ENCODE measurements around the gene PCNX3. TPM values are rescaled to one million over a fixed set of nuclear protein-coding genes. Genes with fewer than 3 reads are reported as not detected.

The PCNX3 gene
- total RNA-seq, 2 donors from 2014 or later = 48.1 to 57.3 TPM

- Mint-ChIP-seq H3K4me3 (peak within 1 kb of the TSS; percentile 97), H3K27ac (peak within 1 kb of the TSS; percentile 98), H3K4me1 (peaks cover 33% of the 10 kb centered on the region), H3K36me3 (ENCODE audit: low read depth) (peaks cover 11% of the 10 kb centered on the region), H3K27me3 (ENCODE audit: insufficient read depth) (peaks cover 9% of the 10 kb centered on the region), H3K9me3 (no peaks in the 10 kb centered on the region)
- Histone ChIP-seq H3K9ac (ENCODE audit: extremely low read depth, low read length, poor library complexity, severe bottlenecking) (peak within 1 kb of the TSS; percentile 62), H3K4me1 (ENCODE audit: control insufficient read depth, insufficient read depth, low read length) (peaks cover 10% of the 10 kb centered on the region), H3K4me3 (ENCODE audit: low read length) (peak within 1 kb of the TSS; percentile 88), H3K27ac (ENCODE audit: low read depth, low read length) (peak within 1 kb of the TSS; percentile 52), H3K27me3 (ENCODE audit: control insufficient read depth, insufficient read depth, low read length, poor library complexity, severe bottlenecking) (peaks cover 7% of the 10 kb centered on the region), H3K9me3 (ENCODE audit: control insufficient read depth, low read length) (no peaks in the 10 kb centered on the region), H3K36me3 (ENCODE audit: control insufficient read depth, insufficient read depth, low read length) (no peaks in the 10 kb centered on the region)
- TF ChIP-seq CTCF (conservative IDR thresholded peaks at IDR 0.05) = peak; percentile 83
- WGBS, 2 experiments (ENCODE audit: insufficient coverage in 1 of 2, insufficient read length in 1 of 2) = 0% methylated on average over 42 to 89 of the region's 89 CpGs
- peak; percentile 99 for DNase-seq
These were observed 45.3 kb upstream of the PCNX3 start, which contains the start of gene ZNRD2 for GRCh38 chr11:65569973-65570918. ZNRD2 (plus strand) TSS chr11:65570477; CDS start chr11:65570492, 15 bp downstream.

DNA sequence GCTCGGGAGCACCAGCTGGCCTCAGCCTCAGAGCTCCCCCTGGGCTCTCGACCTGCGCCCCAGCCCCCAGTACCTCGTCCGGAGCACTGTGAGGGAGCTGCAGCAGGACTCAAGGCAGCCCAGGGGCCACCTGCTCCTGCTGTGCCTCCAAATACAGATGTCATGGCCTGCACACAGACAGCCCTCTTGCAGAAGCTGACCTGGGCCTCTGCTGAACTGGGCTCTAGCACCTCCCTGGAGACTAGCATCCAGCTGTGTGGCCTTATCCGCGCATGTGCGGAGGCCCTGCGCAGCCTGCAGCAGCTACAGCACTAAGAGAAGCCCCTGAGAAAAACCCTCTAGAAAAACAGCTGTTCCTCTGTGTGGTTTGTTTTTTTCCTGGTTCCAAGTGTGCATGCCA lies 44.2 kb upstream of the PCNX3 start:
- Mint-ChIP-seq H3K36me3 (ENCODE audit: low read depth) (peaks cover 11% of the 10 kb centered on the region), H3K9me3 (no peaks in the 10 kb centered on the region), H3K27me3 (ENCODE audit: insufficient read depth) (peaks cover 15% of the 10 kb centered on the region), H3K4me1 (peaks cover 35% of the 10 kb centered on the region), H3K27ac (peak overlapping the region; percentile 76), H3K4me3 (peak overlapping the region; percentile 97)
- no peak for DNase-seq
- Histone ChIP-seq H3K4me3 (ENCODE audit: low read length) (peak overlapping the region; percentile 88), H3K9ac (ENCODE audit: extremely low read depth, low read length, poor library complexity, severe bottlenecking) (no peak overlapping the region), H3K27me3 (ENCODE audit: control insufficient read depth, insufficient read depth, low read length, poor library complexity, severe bottlenecking) (peaks cover 16% of the 10 kb centered on the region), H3K36me3 (ENCODE audit: control insufficient read depth, insufficient read depth, low read length) (no peaks in the 10 kb centered on the region), H3K4me1 (ENCODE audit: control insufficient read depth, insufficient read depth, low read length) (peaks cover 10% of the 10 kb centered on the region), H3K9me3 (ENCODE audit: control insufficient read depth, low read length) (no peaks in the 10 kb centered on the region), H3K27ac (ENCODE audit: low read depth, low read length) (no peak overlapping the region)
- 83 to 87% methylated on average over 9 of the region's 9 CpGs for WGBS, 2 experiments (ENCODE audit: insufficient coverage in 1 of 2, insufficient read length in 1 of 2)
- no peak for TF ChIP-seq CTCF (conservative IDR thresholded peaks at IDR 0.05)

DNA sequence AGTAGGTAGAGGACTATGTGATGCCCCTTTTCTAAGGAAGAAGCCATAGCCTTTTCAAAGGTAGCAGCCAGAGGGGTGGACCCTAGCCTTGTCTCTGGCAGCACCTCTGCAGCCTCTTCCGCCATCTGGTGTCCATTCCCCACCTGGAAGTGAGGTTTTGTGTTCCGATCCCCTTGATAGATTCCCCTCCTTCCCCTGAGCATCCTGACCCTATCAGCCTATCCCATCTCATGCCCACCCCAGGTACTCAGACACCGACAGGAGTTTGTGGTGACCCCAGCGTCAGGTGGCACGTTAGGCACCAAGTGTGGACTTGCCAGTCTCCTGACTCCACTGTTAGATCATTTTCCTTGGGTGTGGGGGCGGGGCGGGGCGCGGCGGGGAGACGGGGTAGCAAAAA lies 43.6 kb upstream of the PCNX3 start:
- Histone ChIP-seq H3K27me3 (ENCODE audit: control insufficient read depth, insufficient read depth, low read length, poor library complexity, severe bottlenecking) (peaks cover 21% of the 10 kb centered on the region), H3K4me3 (ENCODE audit: low read length) (peak overlapping the region; percentile 88), H3K9ac (ENCODE audit: extremely low read depth, low read length, poor library complexity, severe bottlenecking) (no peak overlapping the region), H3K36me3 (ENCODE audit: control insufficient read depth, insufficient read depth, low read length) (no peaks in the 10 kb centered on the region), H3K4me1 (ENCODE audit: control insufficient read depth, insufficient read depth, low read length) (peaks cover 10% of the 10 kb centered on the region), H3K9me3 (ENCODE audit: control insufficient read depth, low read length) (no peaks in the 10 kb centered on the region), H3K27ac (ENCODE audit: low read depth, low read length) (no peak overlapping the region)
- H3K4me3 Mint-ChIP-seq = peak overlapping the region; percentile 97
- peaks cover 11% of the 10 kb centered on the region for H3K36me3 Mint-ChIP-seq (ENCODE audit: low read depth)
- H3K9me3 Mint-ChIP-seq = no peaks in the 10 kb centered on the region
- 10 to 18% methylated on average over 4 to 11 of the region's 11 CpGs for WGBS, 2 experiments (ENCODE audit: insufficient coverage in 1 of 2, insufficient read length in 1 of 2)
- peak; percentile 88 for DNase-seq
- H3K27ac Mint-ChIP-seq = peak overlapping the region; percentile 76
- peaks cover 35% of the 10 kb centered on the region for H3K4me1 Mint-ChIP-seq
- TF ChIP-seq CTCF (conservative IDR thresholded peaks at IDR 0.05) = peak; percentile 73
- H3K27me3 Mint-ChIP-seq (ENCODE audit: insufficient read depth) = peaks cover 21% of the 10 kb centered on the region

Data from endodermal cell (in vitro differentiated cells).